GM19099 (cell line): ENCODE measurements around the gene CFAP45.

Source experiments
- POLR2A ChIP-seq: IDR thresholded peaks from 3 replicates; pipeline ENCODE4 v1.6.1; 2011; ENCODE audit warnings: low read depth; ENCODE audit not compliant: insufficient read length; ENCODE audit errors: extremely low read depth

CFAP45 gene

GRCh38 chr1:159881622-159882526 lies 18.1 kb downstream of the CFAP45 start:
- TF ChIP-seq POLR2A = no peak

DNA sequence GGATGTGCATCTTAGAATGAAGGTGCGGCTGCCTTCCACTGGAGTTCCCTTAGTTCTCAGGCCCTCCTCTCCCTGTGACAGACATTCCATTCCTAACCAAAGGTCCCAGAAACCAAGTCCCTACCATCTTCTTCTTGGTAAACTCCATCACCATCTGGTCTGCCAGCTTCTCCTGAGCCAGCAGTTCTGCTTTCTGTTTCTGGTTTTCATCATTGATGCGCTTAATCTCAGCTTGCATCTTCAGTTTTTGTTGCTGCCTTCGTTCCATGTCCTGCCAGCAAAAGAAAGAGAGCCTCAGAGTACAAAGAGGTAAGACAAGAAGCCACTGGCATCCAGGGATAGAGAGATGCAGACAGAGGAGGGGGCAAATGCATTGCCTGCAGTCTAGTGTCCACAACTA lies 19.5 kb downstream of the CFAP45 start:
- no peak for TF ChIP-seq POLR2A

DNA sequence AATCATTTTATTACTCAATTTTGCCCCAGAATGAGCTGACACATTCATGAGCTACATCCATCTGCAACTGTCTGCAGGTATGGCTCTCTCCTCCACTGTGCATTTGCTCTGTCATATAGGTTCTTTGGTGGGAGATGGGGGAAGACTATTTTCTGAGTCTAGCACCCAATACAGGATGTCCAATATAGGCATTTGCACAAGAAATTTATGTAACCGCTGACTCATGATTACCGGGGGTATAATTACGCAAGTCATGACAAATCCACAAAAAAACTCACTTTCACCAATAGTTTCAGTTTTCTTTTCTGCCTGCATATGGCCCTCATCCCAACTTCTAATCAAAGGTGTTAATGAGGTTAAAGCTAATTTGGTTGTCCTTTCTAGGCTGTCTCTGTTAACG lies 20.0 kb downstream of the CFAP45 start:
- no peak for TF ChIP-seq POLR2A

GRCh38 chr1:159879136-159879535 lies 20.8 kb downstream of the CFAP45 start:
- TF ChIP-seq POLR2A = no peak

GRCh38 chr1:159877695-159878444 lies 22.1 kb downstream of the CFAP45 start:
- no peak for TF ChIP-seq POLR2A

- no peak for TF ChIP-seq POLR2A
Observed at GRCh38 chr1:159873530-159874143, 26.3 kb downstream of the CFAP45 start.

GRCh38 chr1:159872891-159873290 lies 27.1 kb downstream of the CFAP45 start:
- TF ChIP-seq POLR2A = no peak

DNA sequence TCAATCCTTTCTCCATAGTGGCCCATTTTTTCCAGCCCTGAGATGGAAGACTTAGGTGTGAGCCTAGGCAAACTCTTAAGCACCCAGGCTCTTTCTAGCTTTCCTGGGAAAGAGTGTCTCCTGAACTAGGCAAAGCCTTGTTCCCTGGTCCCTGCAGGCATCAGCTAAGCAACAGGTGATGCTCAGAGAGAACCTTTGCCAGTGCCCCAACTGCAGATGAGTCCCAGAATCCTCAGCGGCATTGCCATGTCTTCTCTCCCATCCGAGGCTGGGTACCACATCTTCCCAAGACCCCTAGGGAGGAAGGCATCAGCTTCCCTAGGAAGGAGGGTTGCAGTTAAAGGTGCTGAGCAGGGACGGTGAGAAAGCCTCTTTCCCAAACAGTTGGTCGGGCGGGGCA lies 29.3 kb downstream of the CFAP45 start:
- no peak for TF ChIP-seq POLR2A

GRCh38 chr1:159869607-159870006 lies 30.4 kb downstream of the CFAP45 start:
- TF ChIP-seq POLR2A = no peak

DNA sequence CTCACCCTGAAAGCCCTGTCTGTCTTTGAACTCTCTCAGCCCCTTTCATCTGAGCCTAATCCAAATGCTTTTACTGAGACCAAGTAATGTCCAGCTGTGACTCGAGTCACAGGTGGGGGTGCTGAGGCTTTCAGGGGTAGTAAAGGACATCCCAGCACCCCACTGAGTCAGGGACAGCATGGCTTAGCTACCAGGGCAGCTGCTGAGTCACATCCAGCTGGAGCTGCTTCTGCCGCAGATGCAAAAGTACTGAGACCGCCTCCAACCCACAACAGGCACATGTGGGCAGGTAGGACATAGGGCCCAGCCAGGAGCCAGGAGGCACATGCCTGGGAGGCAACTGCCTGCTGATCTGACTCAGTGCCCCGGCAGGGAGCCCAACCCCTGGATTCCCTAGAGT lies 30.8 kb downstream of the CFAP45 start:
- no peak for TF ChIP-seq POLR2A

- TF ChIP-seq POLR2A = no peak
Observed at GRCh38 chr1:159868766-159869165, 31.2 kb downstream of the CFAP45 start.

- no peak for TF ChIP-seq POLR2A
Observed at GRCh38 chr1:159867664-159868026, 32.3 kb downstream of the CFAP45 start.

GRCh38 chr1:159866905-159867663 lies 32.9 kb downstream of the CFAP45 start:
- TF ChIP-seq POLR2A = no peak

DNA sequence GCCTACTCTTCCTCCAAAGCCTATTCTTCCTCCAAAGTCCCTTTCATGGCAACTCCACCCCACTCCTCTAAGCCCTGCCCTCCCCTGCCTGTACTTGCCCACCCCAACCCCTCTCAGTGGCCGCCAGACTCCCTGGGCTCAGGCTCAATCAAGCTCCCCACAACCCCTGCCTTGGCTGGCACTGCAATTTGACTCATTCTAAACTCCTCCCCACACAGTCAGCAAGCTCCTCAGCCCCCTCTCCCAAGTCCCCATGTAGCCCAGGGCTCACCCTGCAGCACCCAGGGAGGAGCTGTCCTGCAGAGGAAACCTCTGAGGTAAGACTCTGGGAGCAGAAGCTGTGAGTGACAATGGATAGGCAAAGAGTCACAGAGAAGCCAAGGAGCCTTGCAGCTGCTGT lies 33.9 kb downstream of the CFAP45 start:
- no peak for TF ChIP-seq POLR2A

DNA sequence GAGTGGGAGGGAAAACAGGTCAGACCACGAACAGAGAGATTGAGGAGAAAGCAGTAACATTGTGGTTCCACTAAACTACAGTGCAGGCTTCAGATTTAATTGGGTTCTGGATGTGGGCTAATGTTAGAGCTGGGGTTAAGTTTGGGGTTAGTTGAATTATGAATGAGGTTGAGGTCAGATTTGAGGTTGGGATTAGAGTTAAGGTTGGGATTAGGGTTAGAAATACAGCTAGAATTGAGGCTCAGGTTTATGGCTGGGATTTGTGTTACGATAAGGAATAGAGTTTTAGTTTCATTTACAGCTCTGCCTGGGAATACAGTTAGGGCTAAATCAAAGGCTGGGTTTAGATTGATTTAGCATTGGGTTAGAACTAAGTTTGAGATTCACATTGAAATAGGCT lies 35.7 kb downstream of the CFAP45 start:
- TF ChIP-seq POLR2A = no peak
